Pons (tissue), 1 donor: ENCODE results near the gene COMMD7.
"Not testable (repeated sequence)": the region's sequence is repeated elsewhere in the genome, so short reads cannot be mapped to it uniquely, and the experiment has no call there.

Experiments used
- DNase-seq: peaks from one replicate; pipeline ENCODE4 v3.0.0-alpha.2; 2016; ENCODE audit warnings: low spot score

The COMMD7 gene

GRCh38 chr20:32728435-32728834 lies 14.8 kb downstream of the COMMD7 start:
- DNase-seq = not testable (repeated sequence)

- DNase-seq = peak; percentile 20
Measured at GRCh38 chr20:32727683-32728082, 15.6 kb downstream of the COMMD7 start.

GRCh38 chr20:32718749-32719348 lies 24.4 kb downstream of the COMMD7 start:
- no peak for DNase-seq

GRCh38 chr20:32711346-32711745 lies 31.9 kb downstream of the COMMD7 start:
- DNase-seq = no peak

- DNase-seq = no peak
Measured at GRCh38 chr20:32709632-32710121, 33.6 kb downstream of the COMMD7 start.

- not testable (repeated sequence) for DNase-seq
Measured at GRCh38 chr20:32709029-32709631, 34.1 kb downstream of the COMMD7 start.

- DNase-seq = no peak
Measured at GRCh38 chr20:32707691-32708581, 35.3 kb downstream of the COMMD7 start.

- DNase-seq = no peak
Measured at GRCh38 chr20:32706486-32706885, 36.8 kb downstream of the COMMD7 start.

- no peak for DNase-seq
Measured at GRCh38 chr20:32702706-32703425, 40.4 kb downstream of the COMMD7 start.

GRCh38 chr20:32697608-32698007 lies 45.7 kb downstream of the COMMD7 start:
- DNase-seq = no peak

- no peak for DNase-seq
Measured at GRCh38 chr20:32695089-32695488, 48.2 kb downstream of the COMMD7 start.

- DNase-seq = not testable (repeated sequence)
Measured at GRCh38 chr20:32688966-32689365, 54.3 kb downstream of the COMMD7 start.

- DNase-seq = no peak
Measured at GRCh38 chr20:32687180-32687532, 56.1 kb downstream of the COMMD7 start.

GRCh38 chr20:32686530-32687179 lies 56.6 kb downstream of the COMMD7 start:
- no peak for DNase-seq

GRCh38 chr20:32685541-32686529 lies 57.4 kb downstream of the COMMD7 start:
- no peak for DNase-seq

- no peak for DNase-seq
Measured at GRCh38 chr20:32682508-32682987, 60.7 kb downstream of the COMMD7 start.

- no peak for DNase-seq
Measured at GRCh38 chr20:32681175-32682084, 61.8 kb downstream of the COMMD7 start.

- DNase-seq = no peak
Measured at GRCh38 chr20:32680544-32681174, 62.6 kb downstream of the COMMD7 start.

GRCh38 chr20:32678948-32679347 lies 64.3 kb downstream of the COMMD7 start:
- DNase-seq = peak; percentile 67
